ENCODE data around the gene KDM4C. TPM values are rescaled to one million over a fixed set of nuclear protein-coding genes. Genes with fewer than 3 reads are reported as not detected.

The KDM4C gene
- total RNA-seq, 4 donors from 2014 or later = 32.3 to 41.4 (median 35.3) TPM

DNA sequence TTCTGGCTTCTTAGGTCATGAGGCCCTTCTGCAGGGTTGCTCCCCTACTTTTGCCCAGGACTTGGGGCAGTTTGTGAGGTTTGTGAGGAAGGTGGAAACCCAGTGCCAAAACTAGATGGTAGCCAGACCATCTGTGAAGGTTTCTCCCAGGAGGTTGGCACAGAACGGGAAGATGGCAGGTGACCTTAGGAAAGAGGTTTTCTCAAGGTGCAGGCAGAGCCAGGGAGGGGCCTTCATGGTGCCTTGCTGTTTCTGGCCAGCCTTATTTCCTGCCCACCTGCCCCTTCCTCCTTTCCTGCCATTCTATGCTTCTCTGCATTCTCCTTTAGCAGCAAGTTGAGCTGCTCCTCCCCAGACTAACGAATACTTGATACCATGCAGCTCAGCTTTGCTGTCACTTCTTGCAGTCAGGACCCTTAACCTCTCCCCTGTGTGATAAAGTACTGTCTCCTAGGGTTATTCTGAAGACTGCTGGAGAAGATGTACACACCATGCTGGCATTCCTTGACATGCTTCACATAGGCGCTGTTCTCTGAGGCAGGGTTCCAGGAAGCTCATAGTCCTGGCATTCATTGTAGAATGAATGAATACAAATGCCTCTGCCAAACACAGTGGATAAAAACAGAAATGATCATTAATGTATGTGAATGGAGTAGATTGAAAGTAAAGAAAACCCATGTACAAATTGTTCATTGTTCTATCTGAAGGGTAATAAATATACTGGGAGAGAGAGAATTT is 154.3 kb downstream of the KDM4C start:
- WGBS, 2 donors = 61 to 63% methylated on average over 3 of the region's 3 CpGs
- H3K4me3 ChIP-seq (ENCODE audit: low read depth, poor library complexity, severe bottlenecking) = no peak overlapping the region

GRCh38 chr9:6915635-6916034 is 157.9 kb downstream of the KDM4C start:
- no peak for DNase-seq (ENCODE audit: low spot score in 2 of 2)
- no peak overlapping the region for H3K4me3 ChIP-seq (ENCODE audit: low read depth, poor library complexity, severe bottlenecking)
- whole genome bisulfite sequencing, 2 donors = 78 to 80% methylated on average over 4 of the region's 4 CpGs
- intact Hi-C loops (cut with DNase I; ENCODE audit: low total_unique reads) = no loop called here
- TF ChIP-seq, protein P1, sequence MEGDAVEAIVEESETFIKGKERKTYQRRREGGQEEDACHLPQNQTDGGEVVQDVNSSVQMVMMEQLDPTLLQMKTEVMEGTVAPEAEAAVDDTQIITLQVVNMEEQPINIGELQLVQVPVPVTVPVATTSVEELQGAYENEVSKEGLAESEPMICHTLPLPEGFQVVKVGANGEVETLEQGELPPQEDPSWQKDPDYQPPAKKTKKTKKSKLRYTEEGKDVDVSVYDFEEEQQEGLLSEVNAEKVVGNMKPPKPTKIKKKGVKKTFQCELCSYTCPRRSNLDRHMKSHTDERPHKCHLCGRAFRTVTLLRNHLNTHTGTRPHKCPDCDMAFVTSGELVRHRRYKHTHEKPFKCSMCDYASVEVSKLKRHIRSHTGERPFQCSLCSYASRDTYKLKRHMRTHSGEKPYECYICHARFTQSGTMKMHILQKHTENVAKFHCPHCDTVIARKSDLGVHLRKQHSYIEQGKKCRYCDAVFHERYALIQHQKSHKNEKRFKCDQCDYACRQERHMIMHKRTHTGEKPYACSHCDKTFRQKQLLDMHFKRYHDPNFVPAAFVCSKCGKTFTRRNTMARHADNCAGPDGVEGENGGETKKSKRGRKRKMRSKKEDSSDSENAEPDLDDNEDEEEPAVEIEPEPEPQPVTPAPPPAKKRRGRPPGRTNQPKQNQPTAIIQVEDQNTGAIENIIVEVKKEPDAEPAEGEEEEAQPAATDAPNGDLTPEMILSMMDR (IDR thresholded peaks at IDR 0.05) = no peak
- TF ChIP-seq POLR2A (IDR thresholded peaks at IDR 0.05) = no peak

More for the DNA sequence above, 154.3 kb downstream of the KDM4C start:
- no peak for DNase-seq (ENCODE audit: low spot score in 2 of 2)
- intact Hi-C loops (cut with DNase I; ENCODE audit: low total_unique reads) = no loop called here
- TF ChIP-seq POLR2A (IDR thresholded peaks at IDR 0.05) = no peak
- TF ChIP-seq, protein P1 (IDR thresholded peaks at IDR 0.05) = no peak

DNA sequence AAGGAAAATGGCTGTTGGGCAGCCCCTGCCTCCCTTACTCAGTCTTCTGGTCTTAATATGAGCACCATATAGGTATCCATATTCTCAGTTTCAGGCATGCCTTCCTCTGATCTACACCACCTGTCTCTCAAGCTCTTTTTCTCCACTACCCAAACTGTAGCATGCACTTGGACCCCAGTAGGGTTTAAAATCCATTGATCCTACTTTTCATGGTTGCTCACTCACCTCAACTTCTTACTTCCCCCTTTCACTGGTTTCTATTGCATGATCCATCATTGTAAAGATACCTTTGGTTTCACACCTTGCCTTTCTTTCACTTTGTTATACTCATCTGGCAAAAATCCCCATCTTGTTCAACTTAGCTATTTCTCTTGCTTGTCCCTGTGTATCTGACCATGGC is 159.4 kb downstream of the KDM4C start:
- TF ChIP-seq, protein P1 (IDR thresholded peaks at IDR 0.05) = no peak
- intact Hi-C loops (cut with DNase I; ENCODE audit: low total_unique reads) = no loop called here
- DNase-seq (ENCODE audit: low spot score in 2 of 2) = no peak
- H3K4me3 ChIP-seq (ENCODE audit: low read depth, poor library complexity, severe bottlenecking) = no peak overlapping the region

DNA sequence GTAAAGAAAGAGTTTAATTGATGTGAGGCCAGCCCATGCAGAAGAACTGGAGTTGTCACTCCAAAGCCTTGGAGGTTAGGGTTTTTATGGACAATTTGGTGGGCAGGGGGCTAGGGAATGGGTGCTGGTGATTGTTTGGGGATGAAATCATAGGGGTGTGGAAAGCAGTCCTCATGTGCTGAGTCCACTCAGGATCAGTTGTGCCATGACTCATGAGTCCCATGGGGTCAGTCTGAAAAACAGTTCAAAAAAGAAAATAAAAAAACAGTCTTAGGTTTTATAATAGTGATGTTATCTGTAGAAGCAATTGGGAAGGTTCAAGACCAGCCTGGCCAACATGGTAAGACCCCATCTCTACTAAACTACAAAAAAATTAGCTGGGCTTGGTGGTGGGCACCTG is 162.3 kb downstream of the KDM4C start:
- intact Hi-C loops (cut with DNase I; ENCODE audit: low total_unique reads) = no loop called here
- H3K4me3 ChIP-seq (ENCODE audit: low read depth, poor library complexity, severe bottlenecking) = no peak overlapping the region
- DNase-seq (ENCODE audit: low spot score in 2 of 2) = no peak
- TF ChIP-seq, protein P1 (IDR thresholded peaks at IDR 0.05) = no peak
- no peak for TF ChIP-seq POLR2A (IDR thresholded peaks at IDR 0.05)

- intact Hi-C loops (cut with DNase I; ENCODE audit: low total_unique reads) = no loop called here
- DNase-seq (ENCODE audit: low spot score in 2 of 2) = no peak
- 91 to 95% methylated on average over 5 of the region's 5 CpGs for WGBS, 2 donors
- no peak overlapping the region for H3K4me3 ChIP-seq (ENCODE audit: low read depth, poor library complexity, severe bottlenecking)
- TF ChIP-seq POLR2A (IDR thresholded peaks at IDR 0.05) = no peak
- TF ChIP-seq, protein P1 (IDR thresholded peaks at IDR 0.05) = no peak
Observed at GRCh38 chr9:6921315-6921714, 163.5 kb downstream of the KDM4C start.

GRCh38 chr9:6922124-6922676 is 164.4 kb downstream of the KDM4C start:
- WGBS, 2 donors = 87 to 91% methylated on average over 2 of the region's 2 CpGs
- no peak overlapping the region for H3K4me3 ChIP-seq (ENCODE audit: low read depth, poor library complexity, severe bottlenecking)
- intact Hi-C loops (cut with DNase I; ENCODE audit: low total_unique reads) = no loop called here
- no peak for DNase-seq (ENCODE audit: low spot score in 2 of 2)
- TF ChIP-seq POLR2A (IDR thresholded peaks at IDR 0.05) = no peak
- TF ChIP-seq, protein P1 (IDR thresholded peaks at IDR 0.05) = no peak
